Ishikawa (cell line): Measurements from ENCODE around the gene NR5A1.

ENCODE experiments used
- MAX ChIP-seq: IDR thresholded peaks from 2 replicates; pipeline ENCODE4 v1.6.1; 2012
- REST ChIP-seq: IDR thresholded peaks from 2 replicates; pipeline ENCODE4 v1.6.1; 2012; ENCODE audit warnings: low read depth, mild to moderate bottlenecking
- TAF1 ChIP-seq: IDR thresholded peaks from 2 replicates; pipeline ENCODE4 v1.6.1; 2012; ENCODE audit warnings: low read depth, mild to moderate bottlenecking

- TF ChIP-seq TAF1: no peak
- TF ChIP-seq MAX: no peak
- no peak for TF ChIP-seq REST
Measured at GRCh38 chr9:124551472-124552272, 44.5 kb upstream of the NR5A1 start.
